Upper lobe of left lung (tissue), 4 donors: ENCODE measurements around the gene HERC3.

ENCODE experiments used
- CTCF ChIP-seq, 6 experiments: fragments of 450-650 bp in 4 of 6; fragments of 200-600 bp in 2 of 6; sonication (generic) in 2 of 6; IDR thresholded peaks; one replicate each; pipeline ENCODE4 v1.5.1; 2016 to 2019; ENCODE audit warnings: antibody characterized with exemption in 6 of 6
- POLR2A ChIP-seq, 4 donors: fragments of 450-650 bp; IDR thresholded peaks; one replicate each; pipeline ENCODE4 v1.5.1; 2016 to 2017; ENCODE audit warnings: antibody characterized with exemption in 4 of 4, mild to moderate bottlenecking in 2 of 4

- TF ChIP-seq CTCF (IDR thresholded peaks at IDR 0.05) (no peak), POLR2A (IDR thresholded peaks at IDR 0.05) (no peak)
These were observed 144.0 kb downstream of the HERC3 start for GRCh38 chr4:88736264-88736663.
